Measurements from ENCODE around the gene RCE1. TPM values are rescaled to one million over a fixed set of nuclear protein-coding genes. Genes with fewer than 3 reads are reported as not detected.

The RCE1 gene
- total RNA-seq, 2 experiments from 2014 or later = 19.3 to 20.6 TPM

- Mint-ChIP-seq H3K36me3 (ENCODE audit: low read depth) (no peaks in the 10 kb centered on the region), H3K27ac (no peak overlapping the region), H3K4me3 (no peak overlapping the region), H3K4me1 (ENCODE audit: low read depth) (peaks cover 8% of the 10 kb centered on the region), H3K9me3 (no peaks in the 10 kb centered on the region), H3K27me3 (ENCODE audit: low read depth) (no peaks in the 10 kb centered on the region)
- intact Hi-C loops (cut with micrococcal nuclease) = loop anchor here (5.0 kb wide), 2 partner anchors 87 to 132 kb away; partner anchors contain the start of genes C11orf86 and SYT12
- DNase-seq = no peak
- CTCF ChIA-PET = no interaction called here
Measured at GRCh38 chr11:66889960-66890359, 46.7 kb downstream of the RCE1 start.

GRCh38 chr11:66891851-66892660 is 48.8 kb downstream of the RCE1 start:
- intact Hi-C loops (cut with micrococcal nuclease) = loop anchor here (5.0 kb wide), 2 partner anchors 85 to 130 kb away; partner anchors contain the start of genes C11orf86 and SYT12
- H3K9me3 Mint-ChIP-seq = no peaks in the 10 kb centered on the region
- H3K36me3 Mint-ChIP-seq (ENCODE audit: low read depth) = no peaks in the 10 kb centered on the region
- no peak overlapping the region for H3K4me3 Mint-ChIP-seq
- H3K27ac Mint-ChIP-seq = no peak overlapping the region
- DNase-seq = peak; percentile 80
- CTCF ChIA-PET = interaction anchor here (1.1 kb wide), 1 partner anchor 8 kb away, joined by 5 read pairs; no protein-coding TSS in a partner anchor
- H3K27me3 Mint-ChIP-seq (ENCODE audit: low read depth) = no peaks in the 10 kb centered on the region
- H3K4me1 Mint-ChIP-seq (ENCODE audit: low read depth) = peaks cover 8% of the 10 kb centered on the region

GRCh38 chr11:66892911-66893310 is 49.7 kb downstream of the RCE1 start:
- CTCF ChIA-PET = interaction anchor here (1.1 kb wide), 1 partner anchor 9 kb away, joined by 5 read pairs; no protein-coding TSS in a partner anchor
- H3K27me3 Mint-ChIP-seq (ENCODE audit: low read depth) = no peaks in the 10 kb centered on the region
- H3K4me1 Mint-ChIP-seq (ENCODE audit: low read depth) = peaks cover 8% of the 10 kb centered on the region
- intact Hi-C loops (cut with micrococcal nuclease) = loop anchor here (5.0 kb wide), 2 partner anchors 84 to 129 kb away; partner anchors contain the start of genes C11orf86 and SYT12
- H3K27ac Mint-ChIP-seq = no peak overlapping the region
- DNase-seq = no peak
- no peak overlapping the region for H3K4me3 Mint-ChIP-seq
- H3K9me3 Mint-ChIP-seq = no peaks in the 10 kb centered on the region
- no peaks in the 10 kb centered on the region for H3K36me3 Mint-ChIP-seq (ENCODE audit: low read depth)

GRCh38 chr11:66894141-66894540 is 50.9 kb downstream of the RCE1 start:
- CTCF ChIA-PET = interaction anchor here (0.6 to 1.2 kb wide), 2 partner anchors 11 to 67 kb away, joined by 3 read pairs; no protein-coding TSS in a partner anchor
- intact Hi-C loops (cut with micrococcal nuclease) = loop anchor here (5.0 kb wide), 2 partner anchors 83 to 128 kb away; partner anchors contain the start of genes C11orf86 and SYT12
- H3K36me3 Mint-ChIP-seq (ENCODE audit: low read depth) = no peaks in the 10 kb centered on the region
- H3K4me3 Mint-ChIP-seq = no peak overlapping the region
- H3K4me1 Mint-ChIP-seq (ENCODE audit: low read depth) = peaks cover 8% of the 10 kb centered on the region
- no peaks in the 10 kb centered on the region for H3K9me3 Mint-ChIP-seq
- no peak overlapping the region for H3K27ac Mint-ChIP-seq
- no peak for DNase-seq
- H3K27me3 Mint-ChIP-seq (ENCODE audit: low read depth) = no peaks in the 10 kb centered on the region

Other genes starting within 250 kb of the RCE1 start
- 100 to 1,000 TPM; 160 to 173 TPM for gene RBM14, start 226.8 kb upstream of the RCE1 start, total RNA-seq
- gene RBM4, start 204.7 kb upstream of the RCE1 start, total RNA-seq = 10 to 100 TPM; 85.9 to 98.1 TPM
- gene RBM4B, start 165.6 kb upstream of the RCE1 start, total RNA-seq = 10 to 100 TPM; 10.9 to 11.7 TPM
- 1 to 10 TPM; 1.8 to 3.0 TPM for gene SPTBN2, start 114.2 kb upstream of the RCE1 start, total RNA-seq
- 10 to 100 TPM; 13.3 to 16.1 TPM for gene LRFN4, start 13.6 kb downstream of the RCE1 start, total RNA-seq
- 1 to 10 TPM; 8.0 to 9.4 TPM for gene PC, start 114.9 kb downstream of the RCE1 start, total RNA-seq
- gene C11orf86, start 131.9 kb downstream of the RCE1 start, total RNA-seq = not detected
- gene SYT12, start 179.7 kb downstream of the RCE1 start, total RNA-seq = not detected
- under 1 TPM; 0.64 to 0.98 TPM for gene RHOD, start 213.4 kb downstream of the RCE1 start, total RNA-seq

All from activated naive CD4-positive, alpha-beta T cell treated with anti-CD3 and anti-CD28 coated beads for 36 hours (primary cell).